BLaER1 treated with 17β-estradiol and CSF1 and Interleukin-3, amounts not matched to agents 10 nM and 100 nM (cell line): Measurements from ENCODE around the gene OR10G8.
A peak's percentile ranks its signal among the peaks of the same experiment; 100 is the strongest.

Source experiments
- H3K27ac ChIP-seq, 11 experiments: shearing (Covaris generic); formaldehyde crosslinking; 2 replicates each; pipeline ENCODE4 v1.8.1; 2022
- H3K27me3 ChIP-seq, 11 experiments: shearing (Covaris generic); formaldehyde crosslinking; 2 replicates each; pipeline ENCODE4 v1.8.1; 2022
- H3K36me3 ChIP-seq, 11 experiments: shearing (Covaris generic); formaldehyde crosslinking; 2 replicates each; pipeline ENCODE4 v1.8.1; 2022
- H3K4me1 ChIP-seq, 10 experiments: shearing (Covaris generic); formaldehyde crosslinking; 2 replicates each; pipeline ENCODE4 v1.8.1; 2022
- H3K4me2 ChIP-seq, 11 experiments: shearing (Covaris generic); formaldehyde crosslinking; 2 replicates each; pipeline ENCODE4 v1.8.1; 2022
- H3K4me3 ChIP-seq, 10 experiments: shearing (Covaris generic); formaldehyde crosslinking; 2 replicates each; pipeline ENCODE4 v1.8.1; 2022
- H3K9ac ChIP-seq, 11 experiments: shearing (Covaris generic); formaldehyde crosslinking; 2 replicates each; pipeline ENCODE4 v1.8.1; 2022
- H3K9me3 ChIP-seq, 11 experiments: shearing (Covaris generic); formaldehyde crosslinking; replicated peaks in 1 of 11; 2 replicates each; pipeline ENCODE4 v1.8.1; 2022
- H4K20me1 ChIP-seq, 11 experiments: shearing (Covaris generic); formaldehyde crosslinking; 2 replicates each; pipeline ENCODE4 v1.8.1; 2022
- Cebpa-rat ChIP-seq, 11 experiments: shearing (Covaris generic); IDR thresholded peaks; 2 replicates each; pipeline ENCODE4 v1.8.1; 2022

The OR10G8 gene

DNA sequence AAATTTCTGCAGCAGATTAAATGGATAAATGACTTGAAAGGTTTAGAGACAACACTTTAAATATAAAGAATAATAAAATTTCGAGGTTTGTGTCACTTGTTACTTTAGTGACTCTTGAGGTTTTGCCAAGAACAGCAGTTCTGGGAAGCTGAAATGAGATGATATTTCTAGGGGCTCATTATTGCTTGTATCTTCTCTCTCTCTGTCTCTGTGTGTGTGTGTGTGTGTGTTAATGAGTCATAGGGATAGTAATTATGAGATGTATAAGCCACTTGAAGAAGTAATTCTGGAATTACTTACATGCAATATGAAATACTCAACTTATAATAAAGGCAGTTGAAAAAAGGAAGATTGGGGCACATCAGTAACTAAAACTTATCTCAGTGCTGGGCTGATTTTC, 24.1 kb downstream of the OR10G8 start:
- no peak for TF ChIP-seq Cebpa-rat (IDR thresholded peaks at IDR 0.05)
- Histone ChIP-seq H3K4me1 (no peaks in the 10 kb centered on the region), H3K4me2 (no peak overlapping the region), H3K9me3 (no peaks in the 10 kb centered on the region), H3K27me3 (no peaks in the 10 kb centered on the region), H3K36me3 (no peaks in the 10 kb centered on the region), H3K27ac (no peak overlapping the region), H4K20me1 (no peaks in the 10 kb centered on the region), H3K4me3 (no peak overlapping the region), H3K9ac (no peak overlapping the region)

DNA sequence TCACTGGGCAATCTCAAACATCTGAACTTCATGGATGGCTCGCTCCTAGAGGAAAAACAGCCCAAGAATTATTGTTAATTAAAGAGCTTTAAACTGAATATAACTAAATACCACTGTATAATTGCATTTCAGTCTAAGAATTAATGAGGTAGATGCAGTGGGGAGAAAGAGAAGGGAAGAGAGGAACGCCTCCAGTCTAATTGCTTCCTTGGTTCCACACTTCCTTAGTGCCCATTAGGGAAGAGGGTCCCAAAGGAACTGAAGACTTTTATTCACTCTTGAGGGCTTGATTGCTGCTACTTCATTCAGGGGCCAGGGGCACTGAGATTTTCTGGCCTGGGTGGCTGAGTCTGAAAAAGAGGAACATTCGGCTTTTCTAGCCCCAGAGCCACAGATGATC, 26.4 kb downstream of the OR10G8 start:
- Histone ChIP-seq H3K4me3 (no peak overlapping the region), H3K36me3 (no peaks in the 10 kb centered on the region), H3K27ac (no peak overlapping the region), H3K27me3 (no peaks in the 10 kb centered on the region), H3K4me2 (no peak overlapping the region), H3K4me1 (no peaks in the 10 kb centered on the region), H3K9ac (no peak overlapping the region), H3K9me3 (no peaks in the 10 kb centered on the region), H4K20me1 (no peaks in the 10 kb centered on the region)
- TF ChIP-seq Cebpa-rat (IDR thresholded peaks at IDR 0.05): no peak

DNA sequence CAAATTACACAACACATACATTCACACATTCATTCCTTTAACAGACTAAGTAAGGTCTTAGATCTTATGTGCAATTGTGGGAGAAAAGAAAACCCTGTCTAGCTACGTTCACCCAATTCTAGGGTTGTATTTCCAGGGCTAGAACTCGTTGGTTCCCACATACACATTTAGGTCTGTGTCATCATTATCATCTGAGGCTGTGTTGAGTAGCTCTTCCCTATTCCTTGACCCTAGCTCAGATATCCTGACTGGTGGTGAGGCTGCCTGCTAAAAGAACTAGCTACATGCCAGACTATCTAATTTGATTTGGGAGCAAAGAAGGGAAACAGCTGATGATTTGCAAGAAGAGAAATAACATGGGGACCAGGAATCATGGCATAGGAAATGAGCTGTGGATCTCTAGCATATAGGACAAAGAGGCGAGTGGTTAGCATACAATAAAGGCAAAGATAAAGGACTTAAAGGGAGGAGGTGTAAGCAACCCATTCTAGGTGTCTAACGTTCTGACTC, 42.1 kb downstream of the OR10G8 start:
- Histone ChIP-seq H3K9me3 (peaks cover 0 to 5% (median 5%) of the 10 kb centered on the region in 11 experiments; a peak in 19 of 22 replicates), H3K36me3 (no peaks in the 10 kb centered on the region), H3K27ac (no peak overlapping the region), H3K4me1 (peaks cover 19 to 29% (median 23%) of the 10 kb centered on the region in 10 experiments), H3K9ac (no peak overlapping the region), H4K20me1 (no peaks in the 10 kb centered on the region), H3K4me3 (no peak overlapping the region), H3K4me2 (peak overlapping the region in 3 of 11 experiments; percentile 88 to 93 (median 89); a peak in 4 of 22 replicates), H3K27me3 (no peaks in the 10 kb centered on the region)
- no peak for TF ChIP-seq Cebpa-rat (IDR thresholded peaks at IDR 0.05)

DNA sequence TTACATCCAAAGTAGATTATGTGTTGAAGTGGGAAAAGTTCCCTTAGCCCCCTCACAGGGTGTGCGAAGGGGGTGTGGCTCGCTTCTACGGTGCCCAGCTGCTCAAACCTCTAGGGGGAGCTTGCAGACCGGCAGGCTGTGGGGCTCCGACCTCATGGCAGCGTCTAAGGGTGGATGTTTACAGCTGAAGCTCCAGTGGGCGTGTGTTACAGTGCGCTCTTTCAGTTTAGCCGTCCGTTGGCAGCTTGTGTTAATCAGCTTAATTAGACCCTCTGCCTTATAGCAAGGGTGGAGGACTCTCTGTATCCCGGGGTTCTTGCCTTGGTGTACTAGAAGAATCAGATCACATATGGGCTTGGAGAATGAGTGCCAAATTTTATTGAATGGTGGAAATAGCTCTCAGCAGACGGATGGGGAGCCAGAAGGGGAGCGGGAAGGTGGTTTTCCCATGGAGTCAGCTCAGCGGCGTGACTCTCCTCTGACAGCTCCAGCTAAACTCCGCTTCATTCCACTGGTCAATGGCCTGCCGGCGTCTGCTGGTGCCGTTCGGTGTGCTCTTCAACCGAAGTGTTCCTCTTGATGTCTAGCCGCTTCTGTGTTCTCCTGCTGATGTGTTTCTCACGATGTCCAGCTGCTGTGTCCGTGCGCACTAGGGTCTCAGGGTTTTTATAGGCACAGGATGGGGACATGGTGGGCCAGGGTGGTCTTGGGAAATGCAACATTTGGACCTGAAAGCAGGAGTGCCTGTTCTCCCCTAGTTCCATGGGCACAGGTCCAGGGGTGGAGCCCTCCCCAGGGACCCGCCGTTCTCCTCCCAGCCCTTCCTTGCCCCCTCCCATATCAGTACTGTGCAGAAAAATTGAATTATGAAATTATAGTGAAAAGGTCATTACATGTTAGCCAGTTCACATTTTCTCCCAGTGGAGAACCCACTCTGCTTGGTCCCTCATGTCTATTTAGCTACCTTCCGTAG, 43.1 kb downstream of the OR10G8 start:
- Histone ChIP-seq H4K20me1 (no peaks in the 10 kb centered on the region), H3K4me1 (peaks cover 19 to 29% (median 23%) of the 10 kb centered on the region in 10 experiments), H3K9me3 (no peaks in the 10 kb centered on the region), H3K27ac (peak overlapping the region in 9 of 11 experiments; percentile 7 to 89 (median 51); a peak in 12 of 22 replicates), H3K9ac (peak overlapping the region in 7 of 11 experiments; percentile 18 to 56 (median 27); a peak in 8 of 22 replicates), H3K4me3 (peak overlapping the region in 5 of 10 experiments; percentile 10 to 43 (median 25); a peak in 5 of 20 replicates), H3K27me3 (no peaks in the 10 kb centered on the region), H3K4me2 (peak overlapping the region; percentile 65 to 93 (median 81)), H3K36me3 (no peaks in the 10 kb centered on the region)
- no peak for TF ChIP-seq Cebpa-rat (IDR thresholded peaks at IDR 0.05)

DNA sequence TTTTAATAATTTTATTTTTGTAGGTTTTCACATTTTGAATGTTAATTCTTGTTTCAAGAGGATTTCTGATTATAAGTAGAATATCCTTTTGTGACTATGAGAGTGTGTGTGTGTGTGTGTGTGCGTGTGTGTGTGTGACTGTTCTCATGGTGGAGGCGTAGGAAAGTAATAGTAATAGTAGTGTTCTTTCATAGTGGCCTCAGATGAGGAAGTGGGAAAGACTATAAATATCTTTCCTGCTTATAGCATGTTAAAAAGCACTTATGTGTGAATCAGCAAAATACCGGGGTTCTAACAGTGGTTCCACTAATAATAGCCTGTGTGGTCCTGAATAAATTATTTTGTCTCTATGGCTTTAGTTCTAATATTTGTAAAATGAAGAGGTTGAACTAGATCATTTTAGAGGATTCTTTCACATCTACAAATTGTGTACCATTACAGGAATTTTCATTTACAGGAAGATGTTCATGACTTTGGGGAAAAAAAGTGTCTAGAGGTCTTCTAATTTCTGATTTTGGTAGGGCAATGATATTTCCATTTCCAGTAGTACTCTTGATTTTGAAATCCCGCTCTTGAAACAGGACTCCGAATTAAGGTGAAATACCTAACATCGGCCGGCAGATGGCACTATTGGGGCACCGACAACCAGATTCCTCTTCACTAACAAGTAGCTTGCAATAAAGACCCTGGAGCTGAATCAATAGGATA, 44.5 kb downstream of the OR10G8 start:
- Histone ChIP-seq H4K20me1 (no peaks in the 10 kb centered on the region), H3K36me3 (no peaks in the 10 kb centered on the region), H3K4me2 (peak overlapping the region; percentile 65 to 93 (median 81)), H3K27me3 (0 out of 22 replicates have a peak, but pooled peaks cover 0 to 5% (median 0%) of the 10 kb centered on the region in 11 experiments), H3K27ac (peak overlapping the region; percentile 45 to 89 (median 77); a peak in 21 of 22 replicates), H3K4me1 (peaks cover 23 to 36% (median 28%) of the 10 kb centered on the region in 10 experiments), H3K4me3 (peak overlapping the region in 5 of 10 experiments; percentile 26 to 41 (median 31); a peak in 5 of 20 replicates), H3K9me3 (no peaks in the 10 kb centered on the region), H3K9ac (peak overlapping the region; percentile 19 to 76 (median 57); a peak in 16 of 22 replicates)
- TF ChIP-seq Cebpa-rat (IDR thresholded peaks at IDR 0.05): no peak

DNA sequence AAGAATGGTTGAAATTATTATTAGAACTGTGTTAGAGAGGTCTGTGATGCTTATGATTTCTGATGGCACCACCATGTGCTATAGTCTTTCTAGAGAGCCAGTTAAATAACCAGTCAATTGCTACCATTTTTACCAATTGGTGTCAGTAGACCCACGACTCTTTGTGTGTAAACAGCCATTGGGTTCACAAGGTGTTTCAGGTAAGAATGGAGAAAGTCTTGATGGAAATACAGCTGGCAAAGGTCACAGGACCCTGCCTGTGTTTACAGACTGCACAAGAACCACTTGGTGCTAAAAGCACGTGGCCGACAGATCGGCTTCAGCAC, 45.0 kb downstream of the OR10G8 start:
- H3K27me3 ChIP-seq: 0 out of 22 replicates have a peak, but pooled peaks cover 0 to 6% (median 0%) of the 10 kb centered on the region in 11 experiments
- H3K4me2 ChIP-seq: peak overlapping the region in 5 of 11 experiments; percentile 77 to 93 (median 88); a peak in 10 of 22 replicates
- no peak for TF ChIP-seq Cebpa-rat (IDR thresholded peaks at IDR 0.05)
- no peaks in the 10 kb centered on the region for H3K36me3 ChIP-seq
- peak overlapping the region in 4 of 11 experiments; percentile 75 to 89 (median 82); a peak in 6 of 22 replicates for H3K27ac ChIP-seq
- peak overlapping the region in 3 of 11 experiments; percentile 66 to 74 (median 68); a peak in 4 of 22 replicates for H3K9ac ChIP-seq
- H3K4me1 ChIP-seq: peaks cover 28 to 41% (median 32%) of the 10 kb centered on the region in 10 experiments
- H3K9me3 ChIP-seq: no peaks in the 10 kb centered on the region
- H4K20me1 ChIP-seq: no peaks in the 10 kb centered on the region
- no peak overlapping the region for H3K4me3 ChIP-seq

DNA sequence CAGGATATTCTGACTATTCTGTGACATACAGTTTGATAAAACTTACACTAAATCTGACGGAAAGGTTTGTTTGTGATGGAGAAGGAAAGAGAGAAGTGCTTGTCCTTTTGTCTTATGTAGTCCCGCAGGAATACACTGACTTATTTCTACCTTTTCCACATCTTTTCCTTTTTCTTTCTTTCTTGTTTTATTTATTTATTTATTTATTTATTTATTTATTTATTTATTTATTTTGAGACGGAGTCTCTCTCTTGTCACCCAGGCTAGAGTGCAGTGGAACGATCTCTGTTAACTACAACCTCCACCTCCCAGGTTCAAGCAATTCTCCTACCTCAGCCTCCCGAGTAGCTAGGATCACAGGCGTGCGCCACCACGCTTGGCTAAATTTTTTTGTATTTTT, 45.5 kb downstream of the OR10G8 start:
- H3K36me3 ChIP-seq: no peaks in the 10 kb centered on the region
- H3K4me3 ChIP-seq: no peak overlapping the region
- no peak for TF ChIP-seq Cebpa-rat (IDR thresholded peaks at IDR 0.05)
- no peaks in the 10 kb centered on the region for H3K9me3 ChIP-seq
- no peak overlapping the region for H3K9ac ChIP-seq
- H3K4me2 ChIP-seq: no peak overlapping the region
- no peak overlapping the region for H3K27ac ChIP-seq
- peaks cover 30 to 44% (median 33%) of the 10 kb centered on the region in 10 experiments for H3K4me1 ChIP-seq
- no peaks in the 10 kb centered on the region for H4K20me1 ChIP-seq
- 0 out of 22 replicates have a peak, but pooled peaks cover 0 to 6% (median 0%) of the 10 kb centered on the region in 11 experiments for H3K27me3 ChIP-seq

DNA sequence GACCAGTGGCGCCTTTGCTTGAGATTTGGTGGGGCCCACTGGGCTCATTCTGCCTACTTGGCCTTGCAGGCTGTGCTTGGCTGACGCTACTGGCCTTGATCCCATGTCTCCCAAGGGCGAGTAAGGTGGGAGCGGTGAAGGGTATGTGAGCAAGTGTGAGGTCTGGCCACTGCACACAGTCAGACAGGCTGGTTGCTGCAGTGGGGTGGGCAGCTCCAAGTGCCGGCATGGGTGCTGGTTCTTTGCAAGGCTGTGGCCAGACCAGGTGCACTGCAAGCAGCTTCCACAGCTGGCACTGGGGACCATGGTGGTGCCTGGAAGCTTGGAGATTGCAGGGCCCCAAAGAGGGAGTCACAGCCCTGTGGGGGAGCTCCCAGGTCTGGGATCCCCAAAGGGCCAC, 48.0 kb downstream of the OR10G8 start:
- no peak overlapping the region for H3K27ac ChIP-seq
- H3K4me3 ChIP-seq: no peak overlapping the region
- no peaks in the 10 kb centered on the region for H4K20me1 ChIP-seq
- no peaks in the 10 kb centered on the region for H3K9me3 ChIP-seq
- H3K9ac ChIP-seq: no peak overlapping the region
- H3K27me3 ChIP-seq: 0 out of 22 replicates have a peak, but pooled peaks cover 0 to 6% (median 0%) of the 10 kb centered on the region in 11 experiments
- no peak for TF ChIP-seq Cebpa-rat (IDR thresholded peaks at IDR 0.05)
- peaks cover 20 to 36% (median 28%) of the 10 kb centered on the region in 10 experiments for H3K4me1 ChIP-seq
- no peak overlapping the region for H3K4me2 ChIP-seq
- H3K36me3 ChIP-seq: no peaks in the 10 kb centered on the region
